IMR-90 (cell line): ENCODE results near the gene SDK1. TPM values are rescaled to one million over a fixed set of nuclear protein-coding genes. Genes with fewer than 3 reads are reported as not detected.

Experiments
- ATAC-seq: fragments of 200-7000 bp; cut with Tn5 transposase; 2 replicates; pipeline ENCODE4 v1.9.1; 2020; ENCODE audit warnings: low read depth, mild to moderate bottlenecking, moderate library complexity
- BruUV-seq: library from RNA; stranded (reverse); fragments of 400-500 nt; replicated peaks from 2 replicates; lab custom pipeline; 2021; lab: Mats Ljungman, UMichigan
- CTCF ChIA-PET: fragments of 300-600 bp; formaldehyde crosslinking; extraction: SDS; loops from one replicate; lab custom pipeline; 2021; ENCODE audit warnings: antibody characterized with exemption; lab: Yijun Ruan, JAX
- POLR2A ChIA-PET: fragments of 300-600 bp; sonication (Branson Sonifier 250); formaldehyde crosslinking; loops from one replicate; lab custom pipeline; 2022; ENCODE audit warnings: antibody characterized with exemption; ENCODE audit not compliant: unreplicated experiment; lab: Charles Lee
- DNase-seq: peaks from one replicate; pipeline ENCODE4 v3.0.0; 2013
- H2AFZ ChIP-seq: replicated peaks from 2 replicates; pipeline ENCODE3; 2013; ENCODE audit warnings: low read length, mild to moderate bottlenecking; ENCODE audit not compliant: poor library complexity
- H2AK5ac ChIP-seq: 2 replicates; pipeline ENCODE4 v1.6.1; 2013; ENCODE audit warnings: low read depth, low read length, inconsistent platforms
- H2AK9ac ChIP-seq: replicated peaks from 2 replicates; pipeline ENCODE3; 2013; ENCODE audit warnings: mild to moderate bottlenecking, low read depth, low read length, moderate library complexity; ENCODE audit not compliant: poor library complexity
- H2BK120ac ChIP-seq: 2 replicates; pipeline ENCODE4 v1.6.1; 2013; ENCODE audit warnings: low read depth, low read length, inconsistent platforms
- H2BK15ac ChIP-seq: 3 replicates; pipeline ENCODE4 v1.6.1; 2013; ENCODE audit warnings: low read depth, low read length, inconsistent platforms
- H2BK20ac ChIP-seq: 2 replicates; pipeline ENCODE4 v1.6.1; 2013; ENCODE audit warnings: low read depth, mild to moderate bottlenecking, inconsistent platforms, low read length, moderate library complexity
- H2BK5ac ChIP-seq: 2 replicates; pipeline ENCODE4 v1.6.1; 2013; ENCODE audit warnings: mild to moderate bottlenecking, low read depth, low read length, inconsistent platforms; ENCODE audit not compliant: poor library complexity, severe bottlenecking
- H3K14ac ChIP-seq: replicated peaks from 2 replicates; pipeline ENCODE4 v1.6.1; 2013; ENCODE audit warnings: low read depth, low read length, inconsistent platforms
- H3K18ac ChIP-seq: 2 replicates; pipeline ENCODE4 v1.6.1; 2013; ENCODE audit warnings: low read depth, low read length, control low read depth
- H3K23ac ChIP-seq: 2 replicates; pipeline ENCODE4 v1.6.1; 2013; ENCODE audit warnings: low read depth, low read length, inconsistent platforms
- H3K27ac ChIP-seq: 2 replicates; pipeline ENCODE4 v1.5.1; 2013; ENCODE audit warnings: mild to moderate bottlenecking, control low read depth, low read length; ENCODE audit not compliant: insufficient read depth
- H3K27me3 ChIP-seq: 2 replicates; pipeline ENCODE4 v1.6.1; 2013; ENCODE audit warnings: low read length; ENCODE audit not compliant: control insufficient read depth, insufficient read depth
- H3K36me3 ChIP-seq: 2 replicates; pipeline ENCODE4 v1.6.1; 2013; ENCODE audit warnings: low read length, mixed read lengths; ENCODE audit not compliant: control insufficient read depth, insufficient read depth
- H3K4ac ChIP-seq: 2 replicates; pipeline ENCODE4 v1.6.1; 2013; ENCODE audit warnings: low read depth, low read length, inconsistent platforms
- H3K4me1 ChIP-seq: 2 replicates; pipeline ENCODE4 v1.6.1; 2013; ENCODE audit warnings: low read length, mixed read lengths; ENCODE audit not compliant: control insufficient read depth, insufficient read depth
- H3K4me2 ChIP-seq: 2 replicates; pipeline ENCODE4 v1.6.1; 2013; ENCODE audit warnings: low read depth, mild to moderate bottlenecking, control low read depth, low read length, moderate library complexity
- H3K4me3 ChIP-seq: 2 replicates; pipeline ENCODE4 v1.5.1; 2013; ENCODE audit warnings: low read depth, mild to moderate bottlenecking, control low read depth, low read length, moderate library complexity; ENCODE audit not compliant: insufficient read depth
- H3K56ac ChIP-seq: 2 replicates; pipeline ENCODE4 v1.6.1; 2013; ENCODE audit warnings: low read length, inconsistent platforms; ENCODE audit not compliant: insufficient read depth; ENCODE audit errors: extremely low read depth
- H3K79me1 ChIP-seq, 2 experiments: 2 replicates each; pipeline ENCODE4 v1.6.1; 2013; ENCODE audit warnings: low read length in 2 of 2, inconsistent platforms in 1 of 2, low read depth in 1 of 2
- H3K9ac ChIP-seq: 2 replicates; pipeline ENCODE4 v1.6.1; 2013; ENCODE audit warnings: low read depth, low read length, control low read depth
- H3K9me1 ChIP-seq: 2 replicates; pipeline ENCODE4 v1.6.1; 2013; ENCODE audit warnings: low read length, inconsistent platforms; ENCODE audit not compliant: insufficient read depth
- H3K9me3 ChIP-seq: 2 replicates; pipeline ENCODE4 v1.6.1; 2013; ENCODE audit warnings: low read length; ENCODE audit not compliant: control insufficient read depth, insufficient read depth
- H4K20me1 ChIP-seq: 2 replicates; pipeline ENCODE4 v1.6.1; 2013; ENCODE audit warnings: low read length, inconsistent platforms; ENCODE audit not compliant: insufficient read depth
- H4K5ac ChIP-seq: 2 replicates; pipeline ENCODE4 v1.6.1; 2013; ENCODE audit warnings: mild to moderate bottlenecking, low read depth, low read length, control low read depth
- H4K8ac ChIP-seq, 2 experiments: 2 replicates each; pipeline ENCODE4 v1.6.1; 2013; ENCODE audit warnings: low read depth in 2 of 2, low read length in 2 of 2, control low read depth in 1 of 2, inconsistent platforms in 1 of 2
- H4K91ac ChIP-seq: 2 replicates; pipeline ENCODE4 v1.6.1; 2013; ENCODE audit warnings: low read depth, low read length, inconsistent platforms; ENCODE audit not compliant: insufficient read depth
- BHLHE40 ChIP-seq: fragments of 150-350 bp; IDR thresholded peaks from 2 replicates; pipeline ENCODE4 v1.6.1; 2016; ENCODE audit warnings: mild to moderate bottlenecking, low read depth, low read length
- CHD1 ChIP-seq: IDR thresholded peaks from 2 replicates; pipeline ENCODE4 v1.6.1; 2012; ENCODE audit warnings: low read depth, low read length, improper control_type of control experiment
- MAFK ChIP-seq: IDR thresholded peaks from 2 replicates; pipeline ENCODE4 v1.6.1; 2012; ENCODE audit warnings: low read depth, low read length, improper control_type of control experiment
- POLR2A ChIP-seq: IDR thresholded peaks from 2 replicates; pipeline ENCODE4 v1.6.1; 2012; ENCODE audit warnings: mild to moderate bottlenecking, low read depth, low read length
- RAD21 ChIP-seq: IDR thresholded peaks from 2 replicates; pipeline ENCODE4 v1.6.1; 2012; ENCODE audit warnings: low read length, improper control_type of control experiment
- RCOR1 ChIP-seq: IDR thresholded peaks from 2 replicates; pipeline ENCODE4 v1.6.1; 2012; ENCODE audit warnings: mild to moderate bottlenecking, low read length, improper control_type of control experiment; ENCODE audit not compliant: insufficient replicate concordance
- RFX5 ChIP-seq: IDR thresholded peaks from 2 replicates; pipeline ENCODE4 v1.8.0; 2012; ENCODE audit warnings: low read depth, mild to moderate bottlenecking, low read length, moderate library complexity
- dilution Hi-C: fragments of 300-500 bp; cut with HindIII; formaldehyde crosslinking; loops from one replicate; pipeline ENCODE4 v1.14.3; 2018; ENCODE audit warnings: low sequenced_read_pairs; ENCODE audit not compliant: unreplicated experiment
- in situ Hi-C: fragments of 300-500 bp; cut with MboI; formaldehyde crosslinking; loops from 3 replicates; pipeline ENCODE4 v1.14.3; 2019; ENCODE audit warnings: low sequenced_read_pairs, inconsistent platforms, mixed read lengths
- intact Hi-C: fragments of 100-400 bp; cut with micrococcal nuclease; formaldehyde crosslinking; loops from 2 replicates; pipeline ENCODE4 v1.10.0; 2022
- polyA plus RNA-seq, 3 experiments: library from polyadenylated mRNA; depleted of rRNA; stranded (reverse); fragments of >200 nt; gene quantifications; 2 replicates each; pipeline ENCODE4 v1.2.3, GENCODE V29; 2012; ENCODE audit warnings: low replicate concordance in 1 of 3
- total RNA-seq: library from RNA; depleted of rRNA; stranded (reverse); fragments of >200 nt; gene quantifications from 2 replicates; pipeline ENCODE4 v1.2.3, GENCODE V29; 2012
- TF ChIP-seq, protein P1 (sequence below): conservative IDR thresholded peaks from 2 replicates; pipeline ENCODE4 v1.5.1; 2012; ENCODE audit warnings: mild to moderate bottlenecking, low read depth, low read length, improper control_type of control experiment

The SDK1 gene
- total and polyA plus RNA-seq, 2 of the 4 experiments (the other 2 are of a cell fraction): 1.5 to 1.6 TPM

DNA sequence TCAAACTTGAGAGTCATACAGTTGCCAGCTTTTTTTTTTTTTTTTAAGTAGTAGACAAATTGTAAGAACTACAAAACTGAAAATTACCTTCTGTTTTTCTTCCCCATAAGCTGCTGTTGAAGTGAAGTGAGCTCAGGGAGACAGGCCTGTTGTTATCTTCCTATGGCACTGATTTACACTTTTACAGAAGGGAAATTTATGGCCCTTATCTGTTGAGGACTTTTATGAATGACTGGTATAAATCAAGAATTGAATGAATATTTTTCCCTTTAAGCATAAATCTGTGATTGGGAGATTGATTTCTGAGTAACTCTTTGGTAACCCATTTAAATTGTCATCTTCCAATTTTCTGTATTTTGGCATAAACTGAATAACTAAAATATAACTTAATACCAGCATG is 124.0 kb downstream of the SDK1 start:
- Histone ChIP-seq H3K27me3 (0 out of 2 replicates have a peak, but pooled peaks cover 2% of the 10 kb centered on the region), H4K8ac (no peak overlapping the region), H4K20me1 (no peaks in the 10 kb centered on the region), H3K18ac (no peak overlapping the region), H3K9ac (no peak overlapping the region), H2BK5ac (no peak overlapping the region), H3K27ac (no peak overlapping the region), H3K4me1 (no peaks in the 10 kb centered on the region), H3K79me1 (no peaks in the 10 kb centered on the region), H2AFZ (no peak overlapping the region), H2BK15ac (no peak overlapping the region), H3K36me3 (no peaks in the 10 kb centered on the region), H2AK9ac (no peak overlapping the region), H3K23ac (no peak overlapping the region), H3K14ac (no peak overlapping the region), H3K56ac (no peak overlapping the region), H3K9me3 (no peaks in the 10 kb centered on the region), H3K4ac (no peak overlapping the region), H2BK120ac (no peak overlapping the region), H2AK5ac (no peak overlapping the region), H4K91ac (no peak overlapping the region), H3K4me2 (no peak overlapping the region), H4K5ac (no peak overlapping the region), H3K4me3 (no peak overlapping the region), H3K9me1 (no peaks in the 10 kb centered on the region), H2BK20ac (no peak overlapping the region)
- DNase-seq (no peak), ATAC-seq (no peak)
- ChIA-PET CTCF (no interaction called here), POLR2A (no interaction called here)
- dilution Hi-C loops: no loop called here
- BruUV-seq: no TSS peak
- in situ Hi-C loops: no loop called here
- intact Hi-C loops: no loop called here
- no peak for TF ChIP-seq RFX5
- TF ChIP-seq RAD21: no peak
- TF ChIP-seq, protein P1, sequence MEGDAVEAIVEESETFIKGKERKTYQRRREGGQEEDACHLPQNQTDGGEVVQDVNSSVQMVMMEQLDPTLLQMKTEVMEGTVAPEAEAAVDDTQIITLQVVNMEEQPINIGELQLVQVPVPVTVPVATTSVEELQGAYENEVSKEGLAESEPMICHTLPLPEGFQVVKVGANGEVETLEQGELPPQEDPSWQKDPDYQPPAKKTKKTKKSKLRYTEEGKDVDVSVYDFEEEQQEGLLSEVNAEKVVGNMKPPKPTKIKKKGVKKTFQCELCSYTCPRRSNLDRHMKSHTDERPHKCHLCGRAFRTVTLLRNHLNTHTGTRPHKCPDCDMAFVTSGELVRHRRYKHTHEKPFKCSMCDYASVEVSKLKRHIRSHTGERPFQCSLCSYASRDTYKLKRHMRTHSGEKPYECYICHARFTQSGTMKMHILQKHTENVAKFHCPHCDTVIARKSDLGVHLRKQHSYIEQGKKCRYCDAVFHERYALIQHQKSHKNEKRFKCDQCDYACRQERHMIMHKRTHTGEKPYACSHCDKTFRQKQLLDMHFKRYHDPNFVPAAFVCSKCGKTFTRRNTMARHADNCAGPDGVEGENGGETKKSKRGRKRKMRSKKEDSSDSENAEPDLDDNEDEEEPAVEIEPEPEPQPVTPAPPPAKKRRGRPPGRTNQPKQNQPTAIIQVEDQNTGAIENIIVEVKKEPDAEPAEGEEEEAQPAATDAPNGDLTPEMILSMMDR: no peak
- TF ChIP-seq BHLHE40: no peak
- no peak for TF ChIP-seq RCOR1
- TF ChIP-seq POLR2A: no peak
- TF ChIP-seq CHD1: no peak
- no peak for TF ChIP-seq MAFK
